GM18508 (cell line): ENCODE results near the gene SH3PXD2B.
"Not testable (repeated sequence)": the region's sequence is repeated elsewhere in the genome, so short reads cannot be mapped to it uniquely, and the experiment has no call there.

Source experiments
- ATAC-seq: cut with Tn5 transposase; IDR thresholded peaks from one replicate; pipeline ENCODE4 v1.9.1; 2021; ENCODE audit warnings: moderate number of reproducible peaks; ENCODE audit not compliant: insufficient read depth, unreplicated experiment

SH3PXD2B gene

DNA sequence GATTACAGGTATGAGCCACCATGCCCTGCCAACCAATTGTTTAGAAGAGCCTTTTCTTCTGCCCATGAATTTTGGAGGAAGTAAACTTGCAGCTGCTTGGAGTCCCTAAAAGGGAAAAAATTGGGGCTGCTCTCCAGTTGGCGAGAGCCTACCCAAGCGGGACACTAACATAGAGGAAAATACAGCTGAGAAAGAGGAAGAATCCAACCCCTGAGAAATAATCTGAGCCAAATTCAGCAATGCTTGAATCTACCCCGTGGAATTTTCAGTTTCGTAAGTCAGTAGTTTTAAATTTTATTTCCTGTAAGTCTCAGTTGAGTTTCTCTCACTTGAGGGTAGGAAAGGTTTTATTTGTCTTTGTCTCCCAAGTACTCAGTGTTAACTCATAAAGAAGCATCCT lies 140.4 kb downstream of the SH3PXD2B start:
- ATAC-seq, result no peak

DNA sequence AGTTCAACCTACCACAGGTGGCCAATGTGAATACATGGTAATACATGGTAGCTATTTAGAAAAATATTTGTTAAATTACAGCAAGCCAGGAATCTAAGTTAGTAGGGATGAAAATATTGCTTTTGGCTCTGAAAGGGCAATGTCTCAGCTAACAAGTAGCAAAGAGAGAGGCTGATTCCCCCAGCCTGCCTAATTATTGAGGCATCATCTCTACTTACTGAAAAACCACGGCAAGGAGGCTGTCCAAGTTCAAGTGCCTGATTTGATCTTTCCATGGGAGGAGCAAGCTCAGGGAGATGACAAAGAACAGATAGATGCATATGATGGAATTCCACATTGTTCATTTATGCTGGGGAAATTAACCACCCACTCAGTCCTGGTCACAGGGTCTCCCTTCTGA lies 142.0 kb downstream of the SH3PXD2B start:
- no peak for ATAC-seq

- no peak for ATAC-seq
Measured at GRCh38 chr5:172311605-172312004, 142.7 kb downstream of the SH3PXD2B start.

- no peak for ATAC-seq
Measured at GRCh38 chr5:172311026-172311425, 143.3 kb downstream of the SH3PXD2B start.

DNA sequence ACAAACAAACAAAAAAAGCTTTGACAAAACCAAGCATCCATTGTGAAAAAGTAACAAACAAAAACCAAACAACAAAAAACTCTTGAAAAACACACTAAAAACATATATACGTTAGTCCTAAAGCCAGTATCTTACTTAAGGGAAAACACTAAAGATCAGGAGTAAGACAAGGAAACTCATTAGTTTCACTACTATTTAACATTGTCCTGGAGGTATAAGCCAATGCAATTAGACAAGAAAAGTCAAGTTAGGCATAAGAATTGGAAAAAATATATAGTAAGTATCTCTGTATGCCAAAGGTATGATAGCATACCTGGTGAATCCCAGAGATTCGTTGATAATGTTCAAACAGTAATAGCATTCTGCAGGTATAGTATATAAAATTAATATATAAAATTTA lies 148.9 kb downstream of the SH3PXD2B start:
- ATAC-seq, result no peak

DNA sequence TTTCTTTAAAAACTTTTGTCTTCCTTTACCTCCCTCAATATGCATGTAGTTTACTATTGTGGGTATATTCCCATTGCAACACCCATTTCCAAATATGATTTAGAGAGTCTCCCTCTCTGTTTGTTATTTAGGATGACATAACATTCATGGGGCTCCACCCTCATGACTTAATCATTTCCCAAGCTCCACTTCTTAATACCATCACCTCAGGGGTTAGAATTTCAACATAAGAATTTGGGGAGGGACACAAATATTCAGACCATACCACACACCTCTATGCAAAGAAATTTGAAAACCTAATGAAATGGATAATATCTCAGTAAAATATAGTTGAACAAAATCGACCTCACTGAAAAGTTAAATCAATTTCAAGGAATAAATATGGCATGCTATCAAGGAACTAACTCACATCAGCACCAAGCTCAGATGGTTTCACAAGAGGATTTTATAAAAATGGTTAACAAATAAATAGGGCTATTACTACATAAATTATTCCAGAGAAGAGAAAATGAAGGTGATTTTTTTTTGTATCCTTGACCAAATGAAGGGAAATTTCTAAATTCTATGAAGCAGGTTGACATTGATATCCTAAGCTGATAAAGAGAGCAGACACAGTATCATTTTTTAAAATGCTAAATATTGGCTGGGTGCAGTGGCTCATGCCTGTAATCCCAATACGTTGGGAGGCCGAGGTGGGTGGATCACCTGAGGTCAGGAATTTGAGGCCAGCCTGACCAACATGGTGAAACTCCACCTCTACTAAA lies 150.6 kb downstream of the SH3PXD2B start:
- no peak for ATAC-seq

DNA sequence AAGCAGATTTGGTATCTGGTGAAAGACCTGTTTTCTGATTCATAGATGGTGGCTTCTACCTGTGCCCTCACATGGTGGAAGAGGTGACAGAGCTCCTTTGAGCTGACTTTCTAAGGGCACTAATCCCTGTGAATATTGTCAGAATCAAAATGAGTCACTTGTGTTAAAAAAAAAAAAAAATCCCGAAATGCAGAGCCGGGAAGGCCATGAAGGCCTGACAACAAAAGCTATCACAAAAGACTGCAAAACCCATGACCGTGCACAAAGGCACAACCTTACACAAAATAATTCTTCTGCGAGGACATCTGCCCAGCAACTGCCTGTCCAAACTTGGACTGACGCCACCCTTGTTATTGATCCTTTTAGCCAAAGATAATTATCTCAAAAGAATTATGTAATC lies 151.2 kb downstream of the SH3PXD2B start:
- no peak for ATAC-seq

- no peak for ATAC-seq
Measured at GRCh38 chr5:172302047-172302710, 152.1 kb downstream of the SH3PXD2B start.

DNA sequence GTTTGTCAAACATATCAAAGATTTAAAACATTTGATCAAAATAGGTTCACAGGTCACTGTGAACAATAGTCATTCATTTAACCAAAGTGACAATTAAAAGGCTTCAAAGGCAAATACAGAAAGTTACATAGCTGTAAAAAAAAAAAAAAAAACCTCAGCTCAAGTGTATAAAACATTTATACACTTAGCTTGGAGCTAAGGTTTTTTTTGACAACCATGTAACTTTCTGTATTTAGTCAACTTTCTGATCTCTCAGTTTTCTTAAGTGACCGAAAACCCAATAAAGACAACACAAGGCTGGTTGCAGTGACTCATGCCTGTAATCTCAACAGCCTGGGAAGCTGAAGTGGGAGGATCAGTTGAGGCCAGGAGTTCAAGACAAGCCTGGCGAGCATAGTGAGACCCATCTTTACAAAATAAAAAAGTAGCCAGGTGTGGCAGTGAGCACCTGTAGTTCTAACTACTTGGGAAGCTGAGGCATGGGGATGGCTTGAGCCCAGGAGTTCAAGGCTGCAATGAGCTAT lies 154.3 kb downstream of the SH3PXD2B start:
- no peak for ATAC-seq

- ATAC-seq, result no peak
Measured at GRCh38 chr5:172294831-172295230, 159.5 kb downstream of the SH3PXD2B start.

DNA sequence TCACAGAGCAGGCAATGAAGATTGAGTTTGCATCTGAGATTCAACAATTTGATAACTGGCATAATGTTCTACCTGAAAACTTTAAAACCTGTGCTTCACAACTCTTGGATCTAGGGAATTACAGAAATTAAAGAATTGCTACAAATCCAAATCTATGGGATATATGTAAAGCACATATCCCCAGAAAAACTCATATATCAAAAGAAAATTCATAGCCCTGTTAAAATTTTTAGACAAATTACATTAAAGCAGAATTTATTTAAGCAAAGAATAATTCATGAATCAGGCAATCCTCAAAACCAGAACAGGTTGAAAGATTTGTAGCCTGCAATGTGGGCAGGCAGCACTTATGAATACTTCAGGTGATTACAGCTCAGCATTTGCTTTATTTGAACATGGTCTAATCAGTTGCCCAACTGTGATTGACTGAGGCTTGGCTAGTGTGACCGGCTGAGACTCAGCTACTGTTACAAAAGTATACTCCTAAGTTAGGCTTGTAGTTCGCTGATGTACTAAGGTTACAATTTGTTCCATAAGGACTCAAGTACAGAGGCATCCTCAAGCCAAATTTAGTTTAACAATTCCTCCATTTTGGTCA lies 160.5 kb downstream of the SH3PXD2B start:
- no peak for ATAC-seq

- no peak for ATAC-seq
Measured at GRCh38 chr5:172293054-172293744, 161.1 kb downstream of the SH3PXD2B start.

DNA sequence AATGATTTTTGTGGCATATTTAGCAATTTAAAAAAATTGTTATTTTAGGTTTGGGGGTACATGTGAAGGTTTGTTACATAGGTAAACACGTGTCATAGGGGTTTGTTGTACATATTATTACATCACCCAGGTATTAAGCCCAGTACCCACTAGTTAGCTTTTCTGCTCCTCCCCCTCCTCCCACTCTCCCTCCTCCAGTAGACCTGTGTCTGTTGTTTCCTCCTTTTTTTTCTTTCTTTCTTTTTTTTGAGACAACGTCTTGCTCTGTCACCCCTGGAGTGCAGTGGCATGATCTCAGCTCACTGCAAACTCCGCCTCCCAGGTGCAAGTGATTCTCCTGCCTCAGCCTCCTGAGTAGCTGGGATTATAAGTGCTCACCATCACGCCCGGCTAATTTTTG lies 162.5 kb downstream of the SH3PXD2B start:
- ATAC-seq, result not testable (repeated sequence)

DNA sequence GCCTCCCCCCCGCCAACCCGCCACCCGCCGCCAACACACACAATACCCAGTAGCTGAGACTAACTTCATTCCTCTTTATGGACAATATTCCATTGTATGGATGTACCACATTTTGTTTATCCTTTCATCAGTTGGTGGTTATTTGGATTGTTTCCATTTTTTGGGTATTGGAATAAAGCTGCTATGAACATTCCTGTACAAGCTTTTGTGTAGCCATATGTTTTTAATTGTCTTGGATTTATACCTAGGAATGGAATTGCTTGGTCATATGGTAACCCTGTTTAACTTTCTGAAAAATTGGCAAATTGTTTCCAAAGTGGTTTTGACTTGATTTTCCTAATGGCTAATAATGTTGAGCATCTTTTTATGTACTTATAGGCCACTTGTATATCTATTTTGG lies 165.9 kb downstream of the SH3PXD2B start:
- no peak for ATAC-seq

- not testable (repeated sequence) for ATAC-seq
Measured at GRCh38 chr5:172287140-172287539, 167.2 kb downstream of the SH3PXD2B start.

DNA sequence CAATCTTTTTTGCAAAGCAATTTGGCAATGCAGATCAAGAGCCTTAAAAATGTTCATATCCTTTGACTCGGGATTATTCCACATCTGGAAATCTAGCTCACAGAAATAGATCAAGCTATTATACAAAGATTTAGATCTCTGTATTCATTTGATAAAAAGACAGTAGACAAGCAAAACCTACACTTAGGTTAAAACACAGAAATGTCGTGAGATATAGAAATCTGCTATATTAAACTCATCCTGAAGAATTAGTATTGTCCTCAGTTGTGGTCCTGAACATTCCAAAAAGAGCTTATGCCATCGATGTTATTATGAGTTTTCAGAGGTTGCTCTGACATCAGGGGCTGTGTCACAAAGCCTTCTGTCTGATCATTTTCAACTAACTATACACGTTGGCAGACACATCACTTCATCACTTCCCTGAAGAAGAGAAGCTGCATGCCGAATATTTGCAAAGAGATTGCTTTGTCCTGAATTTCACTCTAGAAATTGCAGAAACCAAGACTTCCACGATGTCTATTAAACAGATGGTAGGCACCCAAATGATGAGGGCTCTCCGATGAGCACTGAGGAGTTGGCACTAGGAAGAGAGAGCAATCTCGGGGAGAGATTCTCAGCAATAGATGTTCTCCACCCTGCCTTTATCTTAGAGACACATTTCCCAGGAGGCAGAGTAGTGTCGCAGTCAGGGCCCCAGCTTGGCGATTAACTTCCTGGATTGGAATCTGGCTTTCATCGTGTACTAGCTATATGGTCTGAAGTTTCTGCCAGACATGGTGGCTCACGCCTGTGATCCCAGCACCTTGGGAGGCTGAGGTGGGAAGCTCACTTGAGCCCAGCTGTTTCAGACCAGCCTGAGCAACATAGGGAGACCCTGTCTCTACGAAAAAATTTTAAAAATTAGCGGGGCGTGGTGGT lies 168.8 kb downstream of the SH3PXD2B start:
- ATAC-seq, result no peak

DNA sequence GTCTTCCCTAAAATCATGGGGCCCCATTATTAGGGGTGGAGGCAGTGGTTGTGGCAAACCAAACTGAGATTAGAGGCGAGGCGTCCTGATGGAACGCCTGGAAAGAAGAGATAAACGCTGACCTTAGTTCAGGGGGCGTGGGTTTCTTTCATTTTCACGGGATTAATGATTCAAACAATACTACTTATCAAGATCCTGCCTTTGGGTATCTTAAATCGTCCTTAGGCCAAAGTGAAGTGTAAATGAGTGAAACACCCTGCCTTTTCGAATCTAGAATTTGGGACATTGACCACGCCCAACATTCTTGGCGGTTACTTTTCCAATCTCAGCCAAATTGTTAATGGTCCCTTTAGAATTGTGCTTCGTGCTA lies 169.7 kb downstream of the SH3PXD2B start:
- ATAC-seq, result no peak

GRCh38 chr5:172283862-172284610 lies 170.3 kb downstream of the SH3PXD2B start:
- ATAC-seq, result peak; percentile 45
